GM18505 (cell line): ENCODE data around the gene CD63.

ENCODE experiments used
- ATAC-seq: cut with Tn5 transposase; IDR thresholded peaks from one replicate; pipeline ENCODE4 v1.9.1; 2021; ENCODE audit not compliant: unreplicated experiment
- POLR2A ChIP-seq: IDR thresholded peaks from 4 replicates; pipeline ENCODE4 v1.6.1; 2011; ENCODE audit warnings: borderline replicate concordance; ENCODE audit not compliant: insufficient read depth, insufficient read length; ENCODE audit errors: extremely low read depth

Gene CD63

GRCh38 chr12:55688716-55689655, 39.8 kb downstream of the CD63 start:
- no peak for TF ChIP-seq POLR2A
- no peak for ATAC-seq

- no peak for TF ChIP-seq POLR2A
- peak; percentile 53 for ATAC-seq
Observed at GRCh38 chr12:55687746-55688145, 41.1 kb downstream of the CD63 start.

- no peak for TF ChIP-seq POLR2A
- no peak for ATAC-seq
Observed at GRCh38 chr12:55686366-55687010, 42.3 kb downstream of the CD63 start.

- no peak for ATAC-seq
- no peak for TF ChIP-seq POLR2A
Observed at GRCh38 chr12:55685671-55686070, 43.1 kb downstream of the CD63 start.

GRCh38 chr12:55684761-55685370, 43.9 kb downstream of the CD63 start:
- TF ChIP-seq POLR2A: no peak
- ATAC-seq: no peak

GRCh38 chr12:55683676-55684075, 45.1 kb downstream of the CD63 start:
- no peak for TF ChIP-seq POLR2A
- no peak for ATAC-seq

- no peak for ATAC-seq
- no peak for TF ChIP-seq POLR2A
Observed at GRCh38 chr12:55682087-55682796, 46.6 kb downstream of the CD63 start.

- no peak for TF ChIP-seq POLR2A
- ATAC-seq: no peak
Observed at GRCh38 chr12:55681142-55682077, 47.4 kb downstream of the CD63 start.

- ATAC-seq: no peak
- no peak for TF ChIP-seq POLR2A
Observed at GRCh38 chr12:55679691-55680090, 49.1 kb downstream of the CD63 start.

- ATAC-seq: no peak
- TF ChIP-seq POLR2A: no peak
Observed at GRCh38 chr12:55676707-55677106, 52.1 kb downstream of the CD63 start.

GRCh38 chr12:55675666-55676065, 53.1 kb downstream of the CD63 start:
- no peak for ATAC-seq
- TF ChIP-seq POLR2A: no peak
